RKO (cell line): ENCODE data around the gene CARS2.
"Not testable (repeated sequence)": the region's sequence is repeated elsewhere in the genome, so short reads cannot be mapped to it uniquely, and the experiment has no call there.

Experiments used
- DNase-seq: peaks from one replicate; pipeline ENCODE4 v3.0.0-alpha.2; 2016; ENCODE audit warnings: low spot score

Gene CARS2

DNA sequence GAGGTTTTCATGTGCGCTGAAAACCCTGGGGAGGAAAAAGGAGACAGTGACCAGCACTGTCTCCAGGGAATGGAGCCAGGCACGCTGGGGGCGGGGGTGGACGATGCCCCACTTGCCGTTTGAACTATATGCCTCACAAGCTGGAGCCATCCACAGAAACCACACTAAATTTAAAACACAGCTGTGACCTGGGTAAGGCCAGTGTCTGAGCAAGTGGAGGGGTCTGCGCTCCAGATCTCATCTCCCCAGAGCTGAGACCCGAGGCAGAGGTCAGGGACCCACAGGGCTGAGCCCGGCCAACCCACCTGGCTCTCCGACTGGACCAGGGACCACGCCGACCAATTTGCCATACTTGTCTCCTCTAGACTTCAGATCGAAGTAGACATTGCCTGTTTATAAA is 23.2 kb downstream of the CARS2 start:
- DNase-seq, result no peak

DNA sequence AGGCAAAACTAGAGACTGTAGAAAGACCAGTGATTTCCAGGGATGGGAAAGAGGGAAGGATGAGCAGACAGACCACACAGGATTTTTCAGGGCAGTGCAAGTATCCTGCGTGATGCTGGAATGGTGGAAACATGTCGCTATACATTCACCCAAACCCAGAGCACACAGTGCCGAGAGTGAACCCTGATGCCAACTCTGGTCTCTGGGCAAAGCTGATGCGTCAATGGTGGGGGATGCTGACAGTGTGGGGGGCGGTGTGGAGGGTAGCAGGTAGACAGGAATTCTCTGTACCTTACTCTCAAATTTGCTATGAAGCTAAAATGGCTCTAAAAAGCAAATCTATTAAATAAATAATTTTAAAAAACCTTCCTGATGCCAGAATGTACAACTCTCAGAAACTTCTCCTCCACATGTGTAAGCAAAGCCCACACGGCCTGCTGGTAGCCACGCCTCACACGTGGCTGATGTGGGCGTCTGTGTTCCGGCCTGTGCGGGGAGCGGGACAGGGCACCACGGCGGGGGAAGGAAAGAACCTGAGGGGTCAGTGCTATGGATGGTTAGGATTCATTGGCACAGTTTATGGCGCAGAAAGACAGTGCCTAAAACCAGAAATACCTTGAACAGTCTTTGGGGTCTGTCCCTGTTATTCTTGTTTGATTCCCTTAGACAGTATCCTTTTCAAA is 23.9 kb downstream of the CARS2 start:
- no peak for DNase-seq

DNA sequence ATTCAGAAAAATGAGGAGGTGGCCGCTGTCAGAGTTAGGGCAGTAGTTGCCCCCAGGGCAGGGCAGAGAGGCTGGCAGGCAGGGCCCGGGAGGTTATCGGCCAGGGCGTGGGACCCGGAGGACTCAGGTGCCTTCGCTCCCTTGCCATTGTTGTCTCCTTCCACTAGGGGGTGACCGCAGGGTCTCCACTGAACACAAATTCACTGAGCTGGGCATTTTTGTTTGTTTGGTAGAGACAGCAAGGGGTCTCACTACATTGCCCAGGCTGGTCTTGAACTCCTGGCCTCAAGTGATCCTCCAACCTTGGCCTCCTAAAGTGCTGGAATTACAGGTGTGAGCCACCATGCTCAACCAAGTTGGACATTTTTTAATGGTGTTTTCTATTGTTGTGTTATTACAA is 25.1 kb downstream of the CARS2 start:
- DNase-seq, result peak; percentile 38

DNA sequence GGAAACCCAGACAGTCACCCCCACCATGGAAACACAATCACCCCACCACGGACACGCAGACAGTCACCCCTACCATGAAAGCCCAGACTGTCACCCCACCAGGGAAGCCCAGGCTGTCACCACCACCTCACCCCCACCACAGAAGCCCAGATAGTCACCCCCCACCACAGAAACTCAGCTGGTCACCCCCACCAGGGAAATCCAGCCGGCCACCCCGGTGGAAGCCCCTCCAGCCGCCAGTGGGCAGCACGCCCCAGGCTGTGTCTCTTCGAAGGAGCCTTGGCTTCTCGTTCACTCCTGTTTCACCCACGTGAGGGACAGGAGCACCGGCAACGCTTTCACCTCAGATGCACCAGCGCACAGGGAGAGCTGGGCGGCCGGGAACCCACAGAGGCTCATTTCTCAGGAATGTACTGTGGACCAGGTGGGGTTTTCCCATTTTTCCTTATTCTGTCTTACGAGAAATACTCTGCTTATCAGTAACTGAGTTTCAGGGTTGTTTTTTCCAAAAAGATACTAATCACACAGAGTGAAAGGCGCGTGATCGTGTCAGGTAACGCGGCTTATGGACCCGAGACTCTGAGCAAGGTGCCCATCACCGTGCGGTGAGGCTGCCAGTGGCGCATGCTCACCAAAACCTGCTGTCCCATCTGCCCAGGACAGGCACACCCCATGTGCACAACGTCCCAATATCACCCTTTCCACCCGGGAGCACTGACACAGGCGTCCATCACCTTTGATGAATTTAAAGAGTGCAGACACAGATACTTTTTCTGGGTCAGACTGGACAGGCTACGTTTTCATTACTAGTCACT is 28.0 kb downstream of the CARS2 start:
- no peak for DNase-seq

DNA sequence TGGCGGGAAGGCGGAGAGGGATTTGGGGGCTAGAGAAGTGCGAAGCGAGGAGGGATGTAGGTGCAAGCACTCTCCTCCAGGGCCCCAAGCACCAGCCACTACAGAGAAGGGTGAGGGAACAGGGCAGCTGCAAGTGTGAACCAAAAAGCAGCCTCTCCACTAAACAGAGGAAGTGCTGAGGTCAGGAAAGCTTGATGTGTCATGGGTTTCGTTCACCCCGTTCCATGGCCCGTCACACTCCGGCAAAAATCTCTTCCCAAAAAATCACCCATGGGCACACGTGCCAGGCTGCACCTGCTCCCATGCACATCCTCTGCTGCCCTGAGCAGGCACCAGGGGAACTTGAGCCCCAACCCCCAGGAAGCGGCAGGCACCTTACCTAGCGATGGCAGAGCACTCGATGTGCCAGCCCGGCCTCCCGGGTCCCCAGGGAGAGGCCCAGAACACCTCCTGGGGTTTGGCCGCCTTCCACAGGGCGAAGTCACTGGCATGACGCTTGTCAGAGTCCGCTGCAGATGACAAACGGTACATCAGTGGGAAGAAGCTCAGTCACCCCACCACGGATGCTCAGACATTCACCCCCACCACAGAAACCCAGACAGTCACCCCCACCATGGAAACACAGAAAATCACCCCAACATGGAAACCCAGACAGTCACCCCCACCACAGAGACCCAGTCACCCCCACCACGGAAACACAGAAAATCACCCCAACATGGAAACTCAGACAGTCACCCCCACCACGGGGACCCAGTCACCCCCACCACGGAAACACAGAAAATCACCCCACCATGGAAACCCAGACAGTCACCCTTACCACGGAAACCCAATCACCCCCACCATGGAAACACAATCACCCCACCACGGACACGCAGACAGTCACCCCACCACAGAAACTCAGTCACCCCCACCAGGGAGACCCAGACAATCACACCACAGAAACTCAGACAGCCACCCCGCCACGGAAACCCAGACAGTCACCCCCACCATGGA is 29.0 kb downstream of the CARS2 start:
- no peak for DNase-seq

DNA sequence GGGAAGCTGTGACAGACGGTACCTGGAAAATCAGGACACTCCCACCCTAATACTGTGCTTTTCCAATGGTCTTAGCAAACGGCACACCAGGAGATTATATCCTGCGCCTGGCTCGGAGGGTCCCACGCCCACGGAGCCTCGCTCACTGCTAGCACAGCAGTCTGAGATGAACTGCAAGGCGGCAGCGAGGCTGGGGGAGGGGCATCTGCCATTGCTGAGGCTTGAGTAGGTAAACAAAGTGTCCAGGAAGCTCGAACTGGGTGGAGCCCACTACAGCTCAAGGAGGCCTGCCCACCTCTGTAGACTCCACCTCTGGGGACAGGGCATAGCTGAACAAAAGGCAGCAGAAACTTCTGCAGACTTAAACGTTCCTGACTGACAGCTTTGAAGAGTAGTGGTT is 36.1 kb downstream of the CARS2 start:
- not testable (repeated sequence) for DNase-seq

DNA sequence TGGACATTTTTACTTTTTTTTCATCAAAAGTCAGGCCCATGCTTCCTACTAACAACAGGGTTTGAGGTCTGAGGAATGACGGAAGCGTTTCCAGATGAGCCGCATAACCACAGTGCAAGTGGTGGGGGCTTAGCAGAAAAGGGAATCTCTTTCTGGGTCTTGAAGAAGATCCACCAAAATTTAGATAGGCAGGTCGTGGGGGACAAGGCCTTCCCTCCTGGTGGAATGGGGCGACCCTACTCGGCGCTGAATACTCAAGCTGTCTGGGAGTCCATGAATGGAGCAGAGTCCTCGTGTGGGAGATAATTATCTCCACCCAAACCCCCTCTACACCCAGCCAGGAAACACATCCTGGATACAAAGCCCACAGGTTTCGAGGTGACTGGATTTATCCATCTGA is 36.9 kb downstream of the CARS2 start:
- DNase-seq, result no peak

DNA sequence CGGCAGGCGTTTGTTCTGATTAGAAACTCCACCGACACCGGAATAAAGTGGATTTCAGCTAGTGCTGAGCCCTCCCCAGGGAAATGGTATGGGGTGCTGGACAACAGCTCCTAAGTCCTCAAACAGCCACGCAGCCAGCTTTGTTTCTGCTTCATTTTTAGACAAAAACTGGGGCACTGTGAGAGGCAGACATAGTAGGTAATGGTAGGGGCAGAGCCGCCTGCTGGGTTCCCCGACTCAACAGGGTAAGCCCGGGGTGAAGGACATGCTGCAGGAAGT is 39.7 kb downstream of the CARS2 start:
- no peak for DNase-seq

DNA sequence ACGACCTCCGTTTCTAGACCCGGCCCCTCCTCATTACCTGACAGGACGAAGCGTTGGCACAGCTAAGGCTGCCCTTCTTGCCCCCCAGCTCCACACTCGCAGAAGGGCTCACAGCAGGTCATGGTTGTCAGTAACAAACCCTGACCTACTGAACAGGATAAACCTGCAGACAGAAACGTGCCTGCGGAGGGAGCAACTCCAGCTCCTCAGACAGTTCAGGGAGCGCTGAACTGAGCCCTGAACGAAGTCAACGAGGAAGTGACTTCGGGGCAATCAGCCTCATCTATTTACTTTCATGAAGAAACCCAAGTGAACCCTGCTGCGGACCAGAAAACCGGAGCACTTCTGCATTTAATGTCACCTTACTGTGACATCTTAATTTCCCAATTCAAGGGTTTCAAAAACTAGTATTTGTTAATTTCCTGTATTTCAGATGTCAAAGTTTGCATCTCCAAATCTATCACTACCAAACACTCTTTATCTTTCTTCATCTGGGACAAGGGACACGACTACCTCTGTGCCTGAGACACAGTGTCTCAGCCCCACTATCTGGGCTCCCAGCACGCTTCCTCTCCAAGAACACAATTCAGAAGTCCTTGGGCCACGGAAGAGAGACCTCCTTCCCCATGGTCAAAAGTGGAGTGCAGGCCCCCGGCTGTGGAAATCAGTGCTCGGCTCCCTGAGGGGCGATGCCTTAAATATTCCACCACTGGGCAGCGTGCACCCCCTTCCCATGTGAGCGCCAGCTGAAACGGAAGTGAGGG is 40.2 kb downstream of the CARS2 start:
- no peak for DNase-seq

DNA sequence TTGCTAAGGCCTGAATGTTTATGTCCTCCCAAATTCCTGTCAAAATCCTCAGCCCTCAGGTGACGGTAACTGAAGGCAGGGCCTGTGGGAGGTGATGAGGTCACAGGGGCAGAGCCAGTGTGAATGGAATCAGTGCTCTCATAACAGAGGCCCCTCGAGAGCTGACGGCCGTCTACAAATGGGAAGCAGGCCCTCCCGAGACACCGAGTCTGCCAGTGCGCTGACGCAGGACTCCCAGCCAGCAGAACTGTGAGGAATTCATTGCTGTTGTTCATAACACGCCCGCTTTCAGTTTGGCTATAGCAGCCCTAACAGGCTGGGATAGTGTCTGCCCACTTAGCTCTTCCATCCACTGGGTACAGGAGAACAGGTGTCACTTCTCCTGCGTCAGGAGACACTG is 41.2 kb downstream of the CARS2 start:
- no peak for DNase-seq

DNA sequence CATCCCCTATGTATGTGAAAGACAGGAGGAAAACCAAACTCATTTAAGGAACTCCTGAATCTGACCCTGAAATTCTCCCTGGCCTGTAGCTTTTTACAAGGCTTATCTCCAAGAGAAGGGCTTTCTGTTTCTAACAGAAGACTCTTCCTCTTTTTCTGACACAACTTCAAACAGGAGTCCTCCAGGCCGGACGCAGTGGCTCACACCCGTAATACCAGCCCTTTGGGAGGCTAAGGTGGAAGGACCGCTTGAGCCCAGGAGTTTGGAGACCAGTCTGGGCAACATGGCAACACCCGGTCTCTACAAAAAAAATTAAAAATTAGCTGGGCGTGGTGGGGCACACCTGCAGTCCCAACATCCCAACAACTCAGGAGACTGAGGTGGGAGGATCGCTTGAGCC is 41.9 kb downstream of the CARS2 start:
- DNase-seq, result no peak

DNA sequence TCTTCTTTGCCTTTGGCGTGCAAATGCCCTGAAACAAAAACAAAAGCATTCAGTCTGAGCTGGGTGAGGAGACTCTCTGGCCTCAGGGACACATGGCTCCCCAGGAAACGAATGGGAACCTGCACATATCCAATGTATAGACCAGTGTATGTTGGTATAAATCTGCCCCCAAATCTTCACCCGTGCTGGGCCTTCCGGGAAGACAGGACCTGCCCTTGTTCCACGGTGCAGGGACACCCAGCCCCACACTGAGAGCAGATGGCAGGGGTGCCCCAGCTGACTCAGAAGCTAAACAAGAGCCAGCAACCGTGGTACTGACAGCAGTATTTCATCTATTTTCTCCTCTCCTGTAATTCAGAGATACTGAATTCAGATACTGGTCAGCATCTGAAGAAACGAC is 42.4 kb downstream of the CARS2 start:
- DNase-seq, result no peak

DNA sequence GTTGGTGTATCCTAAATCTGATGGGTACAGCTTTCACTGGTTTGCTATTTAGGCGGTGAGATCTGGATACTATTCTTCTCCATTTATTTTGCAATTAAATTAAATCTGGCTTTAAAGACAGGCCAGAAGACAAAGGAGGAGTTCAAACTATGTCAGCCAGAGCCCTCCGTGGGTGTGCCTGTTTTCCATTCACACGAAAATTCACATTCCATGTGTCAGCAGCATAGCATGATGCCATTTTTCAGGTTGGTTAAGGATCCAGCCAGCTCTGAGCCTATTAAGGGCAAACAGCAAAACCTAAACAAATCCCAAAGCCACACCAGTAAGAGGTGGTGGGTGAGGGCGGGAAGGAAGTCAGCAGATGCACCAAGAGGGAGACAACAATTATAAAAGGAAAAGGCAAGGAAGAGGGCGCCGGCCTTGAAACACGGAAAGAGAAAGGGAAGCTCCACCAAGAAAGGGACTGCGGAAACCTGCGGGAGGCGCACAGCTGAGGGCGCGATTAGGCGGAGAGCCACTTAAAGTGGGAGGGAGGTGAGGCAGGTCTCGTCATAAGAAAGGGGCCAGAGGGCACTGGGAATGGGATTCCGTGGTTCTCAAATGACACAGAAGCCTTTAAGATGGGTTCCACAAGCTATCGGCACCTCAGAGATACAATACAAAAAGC is 43.0 kb downstream of the CARS2 start:
- DNase-seq, result no peak

DNA sequence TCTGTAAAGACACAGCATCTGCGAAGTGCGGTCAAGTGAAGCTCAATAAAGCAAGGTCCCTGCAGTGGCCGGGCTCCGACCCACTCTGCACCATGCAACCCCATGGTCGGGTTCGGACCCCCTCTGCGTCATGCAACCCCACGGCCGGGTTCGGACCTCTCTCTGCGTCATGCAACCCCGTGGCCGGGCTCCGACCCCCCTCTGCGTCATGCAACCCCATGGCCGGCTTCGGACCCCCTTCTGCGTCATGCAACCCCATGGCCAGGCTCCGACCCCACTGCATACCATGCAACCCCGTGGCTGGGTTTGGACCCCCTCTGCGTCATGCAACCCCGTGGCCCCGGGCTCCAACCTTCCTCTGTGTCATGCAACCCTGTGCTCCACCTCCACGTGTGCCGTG is 43.8 kb downstream of the CARS2 start:
- DNase-seq, result no peak

DNA sequence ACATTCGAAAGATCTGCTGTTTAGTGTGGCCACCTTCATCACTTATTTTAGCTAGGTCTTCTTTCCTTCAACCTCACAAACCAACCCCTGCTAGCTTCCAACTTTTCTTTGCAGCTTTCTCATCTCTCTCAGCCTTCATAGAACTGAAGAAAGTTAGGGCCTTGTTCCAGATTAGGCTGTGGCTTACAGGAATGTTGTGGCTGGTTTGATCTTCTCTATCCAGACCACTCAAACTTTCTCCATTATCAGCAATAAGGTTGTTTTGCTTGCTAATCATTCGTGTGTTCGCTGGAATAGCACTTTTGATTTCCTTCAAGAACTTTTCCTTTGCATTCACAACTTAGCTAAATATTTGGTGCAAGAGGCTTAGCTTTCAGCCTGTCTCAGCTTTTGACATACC is 44.7 kb downstream of the CARS2 start:
- no peak for DNase-seq

DNA sequence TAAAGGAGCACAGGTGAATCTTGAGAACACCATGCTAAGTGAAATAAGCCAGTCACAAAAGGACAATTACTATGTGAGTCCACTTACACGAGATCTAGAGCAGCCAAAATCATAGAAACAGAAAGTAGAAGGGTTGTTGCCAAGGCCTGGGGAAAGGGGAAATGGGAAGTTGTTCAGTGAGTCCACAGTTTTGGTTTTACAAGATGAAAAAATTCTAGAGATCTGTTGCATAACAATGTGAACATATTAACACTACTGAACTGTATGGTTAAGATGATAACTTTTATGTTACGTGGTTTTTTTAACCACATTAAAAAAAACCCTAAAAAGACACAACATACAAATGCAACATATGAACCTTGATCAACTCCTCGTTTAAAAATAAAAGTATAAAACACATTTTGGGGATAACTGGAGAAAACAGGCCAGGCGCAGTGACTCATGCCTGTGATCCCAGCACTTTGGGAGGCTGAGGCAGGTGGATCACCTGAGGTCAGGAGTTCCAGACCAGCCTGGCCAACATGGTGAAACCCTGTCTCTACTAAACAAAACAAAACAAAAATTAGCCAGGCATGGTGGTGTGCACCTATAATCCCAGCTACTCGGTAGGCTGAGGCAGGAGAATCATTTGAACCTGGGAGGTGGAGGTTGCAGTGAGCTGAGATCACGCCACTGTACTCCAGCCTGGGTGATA is 47.6 kb downstream of the CARS2 start:
- DNase-seq, result not testable (repeated sequence)

DNA sequence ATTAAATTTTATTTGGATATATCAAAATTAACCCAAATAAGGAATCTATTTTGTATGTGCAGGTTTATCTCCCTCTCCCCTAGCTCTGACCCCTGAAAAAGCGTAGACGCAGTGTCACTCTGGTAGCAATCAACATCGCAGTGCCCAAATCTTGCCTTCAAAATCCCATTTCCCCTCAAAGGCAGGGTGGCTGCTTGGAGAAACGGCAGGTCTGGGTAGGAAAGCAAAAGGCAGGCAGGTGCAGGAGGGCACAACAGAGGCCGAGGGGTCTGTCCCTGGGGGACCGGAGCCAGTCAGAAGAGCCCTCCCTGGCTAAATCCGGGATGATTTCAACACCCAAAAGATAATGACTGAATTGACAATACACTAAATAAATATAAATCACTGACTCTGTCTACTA is 48.7 kb downstream of the CARS2 start:
- no peak for DNase-seq

DNA sequence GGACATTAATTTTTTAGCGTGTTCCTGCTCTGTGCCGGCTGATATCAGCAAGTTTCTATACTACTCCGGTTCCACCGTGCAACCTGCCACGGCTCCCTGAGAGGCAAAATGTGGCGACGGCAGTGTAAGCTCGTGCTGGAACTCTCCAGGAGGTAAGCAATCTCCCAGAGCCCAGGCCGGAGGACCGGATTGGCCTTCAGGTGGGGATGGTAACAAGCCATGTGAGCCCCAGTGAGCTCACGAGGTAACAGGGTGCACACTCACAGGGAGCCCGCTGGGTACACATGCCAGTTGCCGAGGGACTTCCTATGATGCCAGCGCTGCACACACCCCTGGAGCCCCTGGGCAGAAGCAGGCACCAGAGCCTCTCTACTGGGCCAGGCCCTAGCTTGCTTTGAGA is 52.1 kb downstream of the CARS2 start:
- DNase-seq, result no peak

DNA sequence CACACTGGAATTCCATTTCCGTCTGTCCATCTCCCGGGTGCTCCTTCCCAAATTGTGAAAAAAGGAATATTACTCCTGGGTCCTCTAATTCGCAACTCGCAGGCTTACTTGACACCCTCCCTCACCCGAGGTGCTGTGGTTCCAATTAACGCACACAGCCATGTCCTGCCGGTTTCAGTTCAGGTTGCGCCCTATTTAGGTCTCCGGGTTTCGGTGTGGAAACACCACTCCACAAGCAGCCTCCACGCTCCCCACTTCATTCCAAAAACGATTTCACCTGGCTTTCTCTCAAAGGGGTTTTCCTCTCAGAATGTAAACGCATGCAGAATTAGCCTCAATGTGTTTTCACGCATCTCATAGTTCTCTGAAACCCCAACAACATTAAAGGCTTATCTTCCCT is 52.6 kb downstream of the CARS2 start:
- DNase-seq, result no peak

DNA sequence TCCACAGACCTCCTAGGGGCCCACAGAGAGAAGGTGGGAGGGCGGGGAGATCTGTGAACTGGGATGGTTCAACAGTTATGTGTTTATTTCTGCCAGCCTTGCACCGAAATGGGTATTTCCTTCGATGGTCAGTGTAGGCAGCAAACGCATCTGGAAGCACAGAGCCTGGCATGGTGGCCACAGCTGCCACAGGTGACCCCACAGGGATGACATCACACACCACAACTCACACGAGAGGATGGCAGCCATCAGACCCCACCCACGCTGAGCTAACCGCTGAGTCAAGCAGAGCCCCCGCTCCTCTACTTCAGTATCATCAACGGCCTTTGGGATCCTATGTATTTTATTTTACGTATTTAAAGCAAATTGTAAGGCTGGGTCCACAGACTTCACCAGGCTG is 53.2 kb downstream of the CARS2 start:
- no peak for DNase-seq

DNA sequence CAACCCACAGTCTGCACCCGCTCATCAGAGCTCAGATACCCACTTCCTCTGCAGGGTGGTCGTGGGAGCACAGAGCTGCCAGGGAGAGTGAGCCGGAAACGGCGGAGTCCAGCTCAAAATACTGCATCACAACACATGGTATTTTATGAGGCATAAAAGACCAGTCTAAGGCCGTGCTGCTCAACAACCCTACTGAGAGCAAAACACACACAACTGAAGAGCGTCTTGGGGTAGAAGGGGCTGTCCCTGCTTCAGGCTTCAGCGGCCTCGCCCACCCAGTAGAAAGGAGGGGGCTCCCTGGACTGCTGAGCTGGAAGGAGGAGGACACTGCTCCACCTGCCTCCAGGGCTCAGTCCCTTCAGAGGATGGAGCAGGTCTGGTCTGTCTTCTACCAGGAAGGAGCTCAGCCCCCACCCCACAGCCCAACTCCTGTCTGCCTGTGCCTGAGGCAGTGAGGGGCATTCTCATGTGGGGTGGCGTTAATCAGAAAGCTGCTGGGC is 53.6 kb downstream of the CARS2 start:
- DNase-seq, result no peak
